HG03097 (cell line): Measurements from ENCODE around the gene ELAVL3.
A peak's percentile ranks its signal among the peaks of the same experiment; 100 is the strongest.
"Not testable (repeated sequence)": the region's sequence is repeated elsewhere in the genome, so short reads cannot be mapped to it uniquely, and the experiment has no call there.

Source experiments
- ATAC-seq: cut with Tn5 transposase; IDR thresholded peaks from one replicate; pipeline ENCODE4 v1.9.1; 2021; ENCODE audit not compliant: unreplicated experiment, low FRiP score

The ELAVL3 gene

GRCh38 chr19:11489378-11489777 lies 8.5 kb upstream of the ELAVL3 start:
- ATAC-seq, result no peak

- no peak for ATAC-seq
Observed at GRCh38 chr19:11486661-11487503, 6.0 kb upstream of the ELAVL3 start.

GRCh38 chr19:11485245-11485837 lies 4.5 kb upstream of the ELAVL3 start:
- ATAC-seq, result no peak

GRCh38 chr19:11483366-11484111 lies 2.7 kb upstream of the ELAVL3 start:
- ATAC-seq, result no peak

GRCh38 chr19:11482384-11483050 lies 1.7 kb upstream of the ELAVL3 start:
- peak; percentile 56 for ATAC-seq

- peak; percentile 38 for ATAC-seq
Observed at GRCh38 chr19:11481534-11482383, 913 bp upstream of the ELAVL3 start.

GRCh38 chr19:11479898-11480714 lies 740 bp downstream of the ELAVL3 start:
- no peak for ATAC-seq

GRCh38 chr19:11479090-11479897 lies 1.6 kb downstream of the ELAVL3 start:
- no peak for ATAC-seq

GRCh38 chr19:11478167-11479089 lies 2.4 kb downstream of the ELAVL3 start:
- no peak for ATAC-seq

GRCh38 chr19:11475861-11476260 lies 5.0 kb downstream of the ELAVL3 start:
- ATAC-seq, result no peak

GRCh38 chr19:11475343-11475742 lies 5.5 kb downstream of the ELAVL3 start:
- ATAC-seq, result not testable (repeated sequence)

GRCh38 chr19:11473725-11474124 lies 7.1 kb downstream of the ELAVL3 start:
- no peak for ATAC-seq

- ATAC-seq, result not testable (repeated sequence)
Observed at GRCh38 chr19:11468266-11468845, 12.5 kb downstream of the ELAVL3 start.

- no peak for ATAC-seq
Observed at GRCh38 chr19:11465600-11465999, 15.2 kb downstream of the ELAVL3 start.

GRCh38 chr19:11464333-11465265 lies 16.2 kb downstream of the ELAVL3 start:
- no peak for ATAC-seq

- ATAC-seq, result no peak
Observed at GRCh38 chr19:11463391-11463790, 17.5 kb downstream of the ELAVL3 start.
